Measurements from ENCODE around the gene COA1.
"Not testable (repeated sequence)": the region's sequence is repeated elsewhere in the genome, so short reads cannot be mapped to it uniquely, and the experiment has no call there.

Gene COA1

DNA sequence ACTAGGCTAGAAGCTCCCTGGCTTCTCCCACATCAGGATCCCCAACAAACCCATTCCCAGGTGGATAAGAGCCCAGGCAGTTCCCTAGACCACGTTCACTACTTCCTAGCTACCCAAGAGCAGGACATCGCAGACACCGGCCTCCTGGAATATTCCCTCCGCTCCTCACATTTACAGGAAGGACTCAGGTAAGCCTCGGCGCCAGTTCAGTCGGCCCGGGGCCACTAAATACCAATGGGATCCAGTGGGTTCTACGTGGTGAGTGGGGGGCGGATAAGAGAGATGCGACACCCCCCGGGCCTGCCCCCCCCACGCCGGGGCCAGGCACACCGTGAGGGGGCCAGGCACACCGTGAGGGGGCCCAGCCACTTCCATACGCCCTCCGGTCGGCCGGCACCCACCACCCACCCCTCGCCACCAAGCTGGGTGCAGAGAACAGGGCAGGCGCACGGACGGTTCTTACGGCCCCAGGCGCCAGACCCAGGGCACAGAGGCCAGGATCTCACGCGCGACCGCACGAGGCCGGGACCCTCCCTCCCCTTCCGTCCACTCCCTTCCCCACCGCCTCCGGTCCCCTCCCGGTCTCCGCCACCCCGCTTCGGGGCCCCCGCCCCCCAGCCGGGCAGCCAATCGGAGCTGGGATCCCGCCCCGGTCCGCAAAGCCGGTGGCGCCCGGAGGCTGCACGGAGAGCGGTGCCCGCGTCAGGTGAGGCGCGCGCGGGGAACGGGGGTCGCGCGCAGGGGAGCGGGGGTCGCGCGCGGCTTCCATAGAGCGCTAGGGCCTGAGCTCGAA lies 28.9 kb upstream of the COA1 start, which contains the start of gene BLVRA:
Gene BLVRA, plus strand, starts transcription at position 652 of the 793 bp plus-strand sequence. CDS start 12,479 bp downstream, outside the sequence.
- DNase-seq: no peak

DNA sequence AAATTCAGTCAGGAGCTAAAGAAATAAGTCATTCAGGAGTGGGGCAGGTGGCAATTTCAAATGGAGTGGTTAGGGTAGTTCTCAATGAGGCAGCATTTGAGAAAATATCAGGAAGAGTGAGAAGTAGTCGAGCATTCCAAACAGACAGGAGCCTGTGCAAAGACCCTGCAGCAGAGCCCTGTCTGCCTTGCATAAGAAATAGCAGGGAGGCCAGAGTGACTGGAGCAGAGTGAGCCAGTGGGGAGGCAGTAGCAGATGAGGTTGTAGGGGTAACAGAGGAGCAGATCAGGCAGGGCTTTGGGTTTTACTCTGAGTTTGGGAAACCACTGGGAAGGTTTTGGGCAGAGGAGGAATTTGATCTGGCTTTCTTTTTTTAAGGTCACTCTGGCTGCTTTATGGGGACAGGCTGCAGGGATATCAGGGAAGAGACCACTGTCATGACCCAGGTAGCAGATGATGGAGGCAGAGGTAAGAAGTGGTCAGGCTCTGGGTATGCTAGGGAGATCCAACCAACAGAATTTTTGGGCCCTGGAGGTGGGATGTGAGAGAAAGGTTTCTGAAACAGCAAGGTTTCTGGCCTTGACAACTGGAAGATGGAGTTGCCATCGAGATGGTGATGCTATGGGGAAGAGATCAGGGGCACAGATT lies 27.9 kb upstream of the COA1 start:
- no peak for DNase-seq

DNA sequence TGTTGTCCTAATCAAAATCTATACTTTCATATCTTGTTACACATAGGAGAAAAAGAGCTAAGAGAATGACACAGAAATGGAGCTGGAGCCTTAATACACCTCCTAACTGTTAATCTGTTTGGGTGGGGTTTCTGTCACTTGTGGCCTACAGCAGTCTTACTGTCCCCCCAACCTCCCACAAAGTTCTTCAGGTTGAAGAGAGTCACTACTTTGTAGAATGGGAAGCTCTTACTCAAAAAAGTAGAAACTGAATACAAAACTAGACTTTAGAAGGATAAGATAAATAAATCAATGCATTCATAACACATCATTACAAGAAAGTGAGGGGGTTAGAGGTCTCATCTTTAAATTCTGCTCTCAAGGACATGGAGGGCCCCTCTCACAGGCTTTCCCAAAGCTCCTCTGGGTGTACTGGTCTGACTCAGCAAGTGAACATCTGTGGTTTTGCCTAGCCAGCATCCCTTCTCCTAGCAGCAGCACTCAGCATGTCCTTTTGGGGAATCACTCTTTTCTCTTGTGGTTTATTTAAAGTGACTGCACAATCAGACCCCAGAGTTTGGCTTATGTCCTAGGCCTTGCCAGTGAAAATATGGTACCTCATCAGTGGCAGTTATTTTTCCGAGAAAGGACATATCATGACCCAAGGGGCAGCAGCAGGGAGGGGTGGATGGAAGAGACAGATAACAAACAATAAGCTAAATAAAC lies 27.2 kb upstream of the COA1 start:
- no peak for DNase-seq

DNA sequence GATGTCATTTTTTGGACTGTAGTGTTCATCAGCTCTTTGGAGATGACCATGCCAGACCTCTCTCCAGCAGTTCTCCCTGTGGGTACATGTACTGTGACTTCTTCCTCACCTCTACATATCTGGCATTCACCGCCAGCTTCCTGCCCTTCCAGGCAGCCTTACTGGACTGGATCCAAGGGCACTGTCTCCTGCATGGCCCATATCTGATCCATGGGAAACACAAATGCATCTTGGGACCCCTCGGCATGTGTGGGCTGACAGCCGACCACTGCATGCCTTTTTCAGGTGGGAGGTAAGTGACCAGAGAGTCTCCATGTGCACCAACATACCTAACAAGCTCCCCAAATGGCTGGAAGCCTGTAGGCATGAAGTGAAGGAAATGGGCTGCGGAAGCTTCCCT lies 25.3 kb upstream of the COA1 start:
- DNase-seq: no peak

DNA sequence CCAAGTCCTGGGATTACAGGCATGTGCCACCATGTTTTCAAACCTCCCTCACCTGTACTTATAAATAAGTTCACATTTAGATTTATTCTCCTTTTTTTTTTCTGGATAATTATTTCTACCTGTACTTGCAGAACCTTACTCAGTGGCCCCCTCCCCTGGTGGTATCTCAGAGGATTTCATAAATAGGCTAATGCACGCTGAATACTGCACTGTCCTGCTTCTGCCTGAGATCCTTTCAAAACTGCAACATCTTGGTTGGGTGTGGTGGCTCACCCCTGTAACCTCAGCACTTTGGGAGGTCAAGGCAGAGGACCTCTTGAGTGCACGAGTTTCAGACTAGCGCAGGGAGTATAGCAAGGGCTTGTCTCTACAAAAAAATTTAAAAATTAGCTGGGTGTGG lies 24.5 kb upstream of the COA1 start:
- DNase-seq: no peak

DNA sequence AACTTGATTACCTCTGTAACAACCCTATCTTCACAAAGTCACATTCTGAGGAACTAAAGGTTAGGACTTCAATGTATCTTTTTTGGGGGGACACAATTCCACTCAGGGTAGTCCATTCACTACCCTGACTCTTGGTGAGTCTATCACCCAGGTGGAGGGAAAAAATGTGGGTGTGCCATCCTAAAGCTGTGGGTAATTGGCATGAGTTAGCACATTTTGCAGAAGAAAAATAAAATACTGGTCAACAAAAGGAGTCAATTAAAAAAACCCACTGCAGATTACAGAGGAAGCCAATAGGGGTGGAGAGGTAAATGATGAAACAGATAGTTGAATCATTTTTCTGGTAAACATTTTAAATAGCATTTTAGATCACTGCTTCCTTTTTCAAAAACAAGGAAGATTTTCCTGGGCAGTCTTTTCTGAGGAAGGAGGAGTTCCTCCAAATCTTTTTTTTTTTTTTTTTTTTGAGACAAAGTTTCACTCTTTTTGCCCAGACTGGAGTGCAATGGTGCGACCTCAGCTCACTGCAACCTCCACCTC lies 24.0 kb upstream of the COA1 start:
- no peak for DNase-seq

DNA sequence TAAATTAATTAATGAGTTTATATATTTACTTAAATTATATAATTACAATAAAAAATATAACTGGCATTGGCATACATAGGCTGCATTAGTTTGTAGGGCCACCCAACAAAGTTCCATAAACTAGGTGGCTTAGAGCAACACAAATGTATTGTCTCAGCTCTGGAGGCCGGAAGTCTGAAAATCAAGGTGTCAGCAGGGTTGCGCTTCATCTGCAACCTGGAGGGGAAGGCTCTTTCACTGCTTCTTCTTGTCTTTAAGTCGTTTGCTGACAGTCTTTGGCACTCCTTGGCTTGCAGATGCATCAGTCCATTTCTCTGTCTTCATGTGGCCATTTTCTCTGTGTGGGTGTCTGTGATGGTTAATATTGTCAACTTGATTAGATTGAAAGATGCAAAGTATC lies 23.1 kb upstream of the COA1 start:
- no peak for DNase-seq

DNA sequence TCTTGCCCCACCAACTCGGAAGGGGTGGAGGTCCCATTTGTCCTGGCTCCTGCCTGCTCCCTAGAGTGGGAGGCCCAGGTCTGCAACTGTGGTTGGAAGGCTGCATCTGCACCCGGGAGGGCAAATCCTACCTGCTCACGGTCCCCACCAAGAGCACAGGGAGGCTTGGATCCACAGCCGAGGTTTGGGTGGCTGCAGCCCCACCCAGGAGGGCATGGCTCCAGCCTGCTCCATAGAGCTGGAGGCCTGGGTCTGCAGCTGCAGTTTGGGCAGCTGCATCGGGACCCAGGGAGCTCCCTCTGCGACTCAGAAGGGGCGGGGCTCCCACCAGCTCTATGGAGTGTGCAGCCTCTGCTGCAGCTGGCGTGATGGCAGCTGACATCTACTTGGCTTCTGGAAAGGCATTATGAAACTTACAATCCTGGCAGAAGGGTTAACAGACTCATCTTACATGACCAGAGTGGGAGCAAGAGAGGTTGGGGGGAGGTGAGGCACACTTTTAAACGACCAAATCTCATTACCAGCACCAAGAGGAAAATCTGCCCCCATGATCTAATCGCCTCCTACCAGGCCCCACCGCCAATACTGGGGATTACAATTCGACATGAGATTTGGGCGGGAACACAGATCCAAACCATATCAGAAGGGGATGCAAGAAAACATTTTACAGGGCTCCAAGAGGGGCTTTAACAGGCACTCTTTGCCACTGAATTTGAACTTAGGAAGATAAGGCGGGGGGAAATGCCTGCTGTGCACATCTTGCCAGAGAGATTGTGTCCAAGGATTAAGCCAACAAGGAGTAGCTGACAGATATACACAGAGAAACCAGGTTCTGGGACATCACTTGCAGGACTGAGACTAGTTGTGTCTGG lies 20.9 kb upstream of the COA1 start:
- no peak for DNase-seq

DNA sequence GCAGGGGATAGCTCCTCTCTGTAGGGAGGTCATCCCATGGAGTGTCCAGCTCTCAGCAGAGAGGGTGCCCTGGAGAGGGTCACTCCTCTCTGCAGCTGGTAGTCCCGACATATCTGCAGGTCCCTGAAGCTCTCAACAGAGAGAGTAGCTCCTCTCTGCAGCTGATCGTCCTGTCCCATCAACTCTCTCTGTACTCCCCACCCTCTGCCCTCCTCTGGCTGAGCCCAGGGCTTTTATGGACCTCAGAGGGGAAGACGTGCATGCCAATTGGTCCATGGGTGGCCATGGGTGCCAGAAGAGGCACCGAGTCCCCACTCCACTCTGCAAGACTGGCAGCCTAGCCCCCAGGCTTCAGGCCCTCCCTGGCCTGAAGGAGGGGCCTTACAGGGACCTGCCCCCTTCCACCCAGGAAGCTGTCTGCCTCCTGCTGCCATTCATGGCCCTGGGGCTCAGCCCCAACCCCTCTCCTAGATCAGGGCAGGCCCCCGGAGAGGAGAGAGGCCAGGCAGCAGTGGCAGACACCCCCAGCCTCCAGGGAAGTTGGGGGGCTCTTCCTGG lies 20.1 kb upstream of the COA1 start:
- DNase-seq: no peak

DNA sequence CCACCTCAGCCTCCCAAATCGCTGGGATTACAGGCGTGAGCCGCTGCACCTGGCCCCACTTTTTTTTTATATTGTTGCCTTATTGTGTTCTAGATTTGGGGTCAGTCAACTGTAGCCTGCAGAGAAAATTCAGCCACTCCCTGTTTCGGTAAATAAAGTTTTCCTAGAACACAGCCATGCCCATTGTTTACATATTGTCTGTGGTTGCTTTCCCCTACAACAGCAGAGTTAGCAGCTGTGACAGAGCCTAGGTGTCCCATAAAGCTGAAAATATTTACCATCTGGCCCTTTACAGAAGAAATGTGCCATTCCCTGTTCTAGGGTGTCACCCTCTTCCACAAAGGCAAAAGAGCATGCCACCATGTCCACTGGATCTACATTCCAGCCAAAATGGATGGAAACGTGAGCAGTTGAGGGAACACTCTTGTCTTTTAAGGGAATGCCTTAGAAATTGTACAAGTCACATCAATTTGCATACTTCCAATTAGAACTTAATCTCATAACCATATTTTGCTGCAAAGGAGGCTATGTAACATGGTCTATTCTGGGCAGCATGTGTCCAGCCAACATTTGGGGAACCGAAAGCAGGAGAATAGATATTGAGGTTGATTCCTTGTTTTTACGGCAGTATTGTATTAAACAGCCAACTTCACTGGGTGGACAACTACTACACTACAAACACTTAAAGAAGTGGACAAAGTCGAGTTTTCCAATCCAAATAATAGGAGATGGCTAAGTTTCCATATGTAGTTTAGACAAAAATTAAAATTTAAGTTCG lies 18.2 kb upstream of the COA1 start:
- no peak for DNase-seq

DNA sequence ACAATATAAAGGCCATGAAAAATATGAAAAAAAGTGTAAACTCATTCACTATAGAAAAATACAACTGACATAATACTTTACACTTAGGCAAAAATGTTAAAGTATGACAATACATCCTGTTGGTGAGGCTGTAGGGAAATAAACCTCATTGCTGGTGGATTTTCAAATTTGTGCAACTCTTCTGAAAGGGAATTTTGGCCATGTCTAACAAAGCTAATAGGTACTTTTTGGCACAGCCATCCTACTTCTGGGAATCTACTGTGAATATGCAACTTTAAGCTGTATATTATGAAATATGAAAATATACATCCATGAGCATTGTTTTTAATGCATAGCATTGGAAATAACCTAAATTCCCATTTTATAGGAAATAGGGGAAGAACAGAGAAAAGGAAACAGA lies 13.4 kb upstream of the COA1 start:
- DNase-seq: no peak

DNA sequence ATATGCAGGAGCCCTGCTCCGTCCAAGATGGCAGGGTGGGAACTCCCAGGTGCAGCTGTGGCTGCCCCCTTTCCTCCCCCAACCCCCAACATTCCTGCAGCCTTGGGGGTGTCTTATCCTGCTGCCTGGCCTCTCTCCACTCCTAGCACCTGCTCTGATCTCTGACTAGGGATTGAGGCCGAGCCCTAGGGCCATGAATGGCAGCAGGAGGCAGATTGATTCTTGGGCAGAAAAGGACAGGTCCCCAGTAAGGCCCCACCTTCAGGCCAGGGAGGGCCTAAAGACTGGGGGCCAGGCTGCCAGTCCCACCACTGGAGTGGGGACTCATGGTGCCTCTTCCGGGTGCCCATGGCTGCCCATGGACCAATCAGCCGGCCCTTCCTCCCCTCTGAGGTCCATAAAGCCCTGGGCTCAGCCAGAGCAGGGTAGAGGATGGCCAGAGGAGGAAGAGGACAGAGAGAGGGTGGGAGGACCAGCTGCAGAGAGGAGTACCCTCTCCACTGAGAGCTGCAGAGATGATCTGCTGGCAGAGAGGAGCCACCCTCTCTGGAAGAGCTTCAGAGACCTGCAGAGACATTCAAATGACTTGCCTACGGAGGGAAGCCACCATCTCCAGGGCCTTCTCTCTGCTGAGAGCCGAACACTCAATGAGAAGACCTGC lies 8.3 kb upstream of the COA1 start:
- no peak for DNase-seq

DNA sequence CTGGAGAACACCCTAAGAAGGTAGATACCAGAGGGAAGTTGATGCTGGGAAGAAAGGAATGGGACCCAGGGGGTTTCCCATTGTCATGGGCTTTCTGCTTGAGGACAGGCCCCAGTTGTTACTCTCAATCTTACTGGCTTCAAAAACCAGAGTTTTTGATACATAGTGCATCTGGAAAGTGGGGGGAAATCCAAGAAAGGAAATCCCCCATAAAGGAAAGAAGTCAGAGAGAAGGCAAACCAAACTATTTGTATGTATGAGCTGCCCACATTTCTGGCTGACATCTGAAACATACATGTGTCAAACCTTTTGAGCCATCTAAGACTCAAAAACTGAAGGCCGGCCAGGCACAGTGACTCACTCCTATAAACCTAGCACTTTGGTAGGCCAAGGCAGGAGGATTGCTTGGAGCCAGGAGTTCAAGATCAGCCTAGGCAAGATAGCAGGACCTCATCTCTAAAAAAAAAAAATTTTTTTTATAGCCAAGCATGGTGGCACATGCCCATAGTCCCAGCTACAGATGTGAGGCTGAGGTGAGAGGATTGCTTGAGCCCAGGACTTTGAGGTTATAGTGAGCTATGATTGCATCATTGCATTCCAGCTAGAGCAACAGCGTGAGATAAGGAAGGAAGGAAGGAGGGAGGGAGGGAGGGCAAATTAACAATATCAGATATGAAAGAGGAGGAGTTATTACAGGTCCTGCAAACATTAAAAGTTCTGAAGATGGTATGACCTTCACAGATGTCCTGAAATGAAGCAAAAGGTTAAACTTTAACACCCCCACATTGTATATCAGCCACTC lies 6.7 kb upstream of the COA1 start:
- DNase-seq: no peak

DNA sequence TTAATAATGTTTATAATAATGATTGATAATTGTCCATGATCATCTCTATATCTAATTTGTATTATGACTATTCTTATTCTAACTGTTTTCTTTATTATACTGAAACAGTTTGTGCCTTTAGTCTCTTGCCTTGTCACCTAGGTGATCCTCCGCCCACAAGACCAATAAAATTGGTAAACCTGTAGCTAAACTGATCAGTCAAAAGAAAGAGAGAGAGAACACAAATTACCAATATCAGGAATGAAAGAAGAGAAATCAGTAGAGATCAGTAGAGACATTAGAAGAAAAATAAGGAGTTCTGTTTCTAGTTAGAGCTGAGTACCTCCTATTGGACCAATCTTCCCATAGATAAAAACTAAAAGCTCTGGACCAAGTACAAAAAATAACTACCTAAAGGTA lies 6.1 kb upstream of the COA1 start:
- no peak for DNase-seq

DNA sequence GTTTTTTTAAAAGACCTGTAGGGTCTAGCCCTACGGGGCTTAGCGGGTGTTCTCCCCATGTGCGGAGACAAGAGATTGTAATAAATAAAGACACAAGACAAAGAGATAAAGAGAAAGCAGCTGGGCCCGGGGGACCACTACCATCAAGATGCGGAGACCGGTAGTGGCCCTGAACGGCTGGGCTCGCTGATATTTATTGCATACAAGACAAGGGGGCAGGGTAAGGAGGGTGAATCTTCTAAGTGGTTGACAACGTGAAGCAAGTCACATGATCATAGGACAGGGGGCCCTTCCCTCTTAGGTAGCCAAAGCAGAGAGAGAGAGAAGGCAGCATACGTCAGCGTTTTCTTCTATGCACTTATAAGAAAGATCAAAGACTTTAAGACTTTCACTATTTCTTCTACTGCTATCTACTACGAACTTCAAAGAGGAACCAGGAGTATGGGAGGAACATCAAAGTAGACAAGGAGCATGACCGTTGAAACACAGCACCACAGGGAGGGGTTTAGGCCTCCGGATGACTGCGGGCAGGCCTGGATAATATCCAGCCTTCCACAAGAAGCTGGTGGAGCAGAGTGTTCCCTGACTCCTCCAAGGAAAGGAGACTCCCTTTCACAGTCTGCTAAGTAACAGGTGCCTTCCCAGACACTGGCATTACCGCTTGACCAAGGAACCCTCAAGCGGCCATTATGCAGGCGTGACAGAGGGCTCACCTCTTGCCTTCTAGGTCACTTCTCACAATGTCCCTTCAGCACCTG lies 5.4 kb upstream of the COA1 start:
- DNase-seq: not testable (repeated sequence)

DNA sequence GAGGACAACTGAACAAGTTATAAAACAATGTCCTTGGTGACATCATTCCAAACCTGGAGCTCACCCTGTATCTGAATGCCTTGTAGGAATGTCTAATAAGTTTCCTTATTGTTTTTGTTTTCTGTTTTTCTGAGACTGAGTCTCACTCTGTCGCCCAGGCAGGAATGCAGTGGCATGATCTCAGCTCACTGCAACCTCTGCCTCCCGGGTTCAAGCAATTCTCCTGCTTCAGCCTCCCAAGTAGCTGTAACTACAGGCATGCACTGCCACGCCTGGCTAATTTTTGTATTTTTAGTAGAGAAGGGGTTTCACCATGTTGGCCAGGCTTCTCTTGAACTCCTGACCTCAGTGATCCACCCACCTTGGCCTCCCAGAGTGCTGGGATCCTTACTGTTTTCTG lies 2.2 kb upstream of the COA1 start:
- not testable (repeated sequence) for DNase-seq

DNA sequence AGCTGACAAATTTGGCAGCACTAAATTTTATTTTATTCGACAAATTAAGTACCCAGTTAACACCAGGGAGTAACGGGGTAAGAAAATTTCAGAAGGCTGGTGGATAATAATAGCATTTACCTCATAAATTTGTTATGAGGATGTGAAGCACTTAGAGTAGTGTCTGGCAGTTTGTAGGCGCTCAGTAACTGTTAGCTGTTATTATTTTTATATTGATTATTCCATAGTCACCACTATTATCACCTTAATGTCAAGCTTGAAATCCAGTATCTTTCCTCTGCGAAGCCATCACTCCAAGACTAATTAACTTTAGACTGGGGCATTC lies 563 bp upstream of the COA1 start:
- DNase-seq: no peak

DNA sequence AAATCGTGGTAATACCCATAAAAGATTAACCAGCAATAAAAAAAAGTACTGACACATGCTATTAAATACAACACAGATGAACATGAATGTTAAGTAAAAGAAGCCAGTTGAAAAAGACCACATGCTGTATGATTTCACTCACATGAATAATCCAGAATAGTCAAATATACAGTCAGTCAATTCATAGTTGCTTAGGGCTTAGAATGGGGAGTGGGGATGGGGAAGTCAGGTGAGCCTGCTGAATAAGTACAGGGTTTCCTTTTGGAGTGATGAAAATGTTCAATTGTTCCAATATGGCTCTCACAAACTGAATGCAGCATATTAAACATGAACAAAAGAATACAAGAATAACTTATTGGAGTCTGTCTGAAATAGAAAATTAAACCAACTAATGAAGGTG lies 1.8 kb downstream of the COA1 start:
- DNase-seq: no peak

DNA sequence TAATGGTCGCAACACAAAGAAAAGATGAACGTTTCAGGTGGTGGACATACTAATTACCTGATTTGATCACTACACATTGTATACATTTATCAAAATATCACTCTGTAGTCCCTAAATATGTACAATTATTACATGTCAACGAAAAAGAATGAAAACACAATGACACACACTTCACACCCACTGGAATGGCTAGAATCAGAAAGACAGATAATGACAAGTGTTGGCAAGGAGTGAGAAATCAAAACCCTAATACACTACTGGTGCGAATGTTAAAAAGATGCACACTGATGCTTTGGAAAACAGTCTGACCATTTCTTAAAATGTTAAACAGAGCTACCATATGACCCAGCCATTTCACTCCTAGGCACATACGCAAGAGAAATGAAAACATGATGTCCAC lies 2.3 kb downstream of the COA1 start:
- DNase-seq: no peak

DNA sequence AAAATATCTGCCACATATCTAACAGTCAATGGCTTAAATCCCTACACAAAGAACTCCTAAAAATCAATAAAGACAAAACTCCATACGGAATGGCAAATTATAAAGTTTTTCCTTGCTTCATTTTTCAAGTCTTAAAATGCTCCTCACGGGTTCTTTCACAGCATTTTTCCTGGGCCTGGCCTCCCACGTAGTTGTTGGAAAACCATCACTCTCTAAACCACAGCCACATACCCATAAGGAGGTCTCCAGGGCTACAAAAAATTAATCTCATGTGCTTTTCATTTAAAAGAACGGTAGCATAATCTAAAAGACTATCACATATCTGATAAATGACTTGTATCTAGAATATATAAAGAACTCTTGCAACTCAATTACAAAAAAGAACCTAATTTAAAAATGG lies 2.9 kb downstream of the COA1 start:
- DNase-seq: no peak

All from NCI-H1694 (cell line).